ENCODE results near the gene RPRD2. TPM values are rescaled to one million over a fixed set of nuclear protein-coding genes. Genes with fewer than 3 reads are reported as not detected.
A peak's percentile ranks its signal among the peaks of the same experiment; 100 is the strongest.

RPRD2 gene
- polyA plus RNA-seq, 1 donor from 2014 or later: 8.6 TPM

DNA sequence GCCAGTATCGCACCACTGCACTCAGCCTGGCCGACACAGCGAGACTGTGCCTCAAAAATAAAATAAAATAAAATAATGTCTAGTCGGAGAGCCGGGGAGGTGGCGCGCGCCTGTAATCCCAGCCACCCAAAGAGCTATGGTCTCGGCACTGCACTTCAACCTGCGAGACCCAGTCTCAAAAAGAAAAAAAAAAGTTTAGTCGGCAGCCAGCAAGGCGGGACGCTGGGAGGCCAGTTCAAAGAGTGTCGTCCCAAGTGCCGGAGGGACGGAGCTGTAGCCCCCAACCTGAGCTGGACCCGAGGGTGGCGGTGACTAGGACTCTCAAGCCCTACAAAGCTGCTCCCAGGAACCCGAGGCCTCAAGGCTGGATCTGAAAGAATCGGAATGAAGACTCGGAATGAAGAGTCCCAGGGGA lies 151.0 kb downstream of the RPRD2 start:
- peak overlapping the region; percentile 78 for H3K4me3 ChIP-seq (ENCODE audit: low read length)
- no peaks in the 10 kb centered on the region for H3K9me3 ChIP-seq (ENCODE audit: low read length)
- no peaks in the 10 kb centered on the region for H3K79me2 ChIP-seq (replicated peaks; ENCODE audit: insufficient read depth, low read length)
- H3K27ac ChIP-seq (ENCODE audit: low read length): peak overlapping the region; percentile 38
- H3K36me3 ChIP-seq (ENCODE audit: insufficient read depth, low read length): no peaks in the 10 kb centered on the region
- peak overlapping the region; percentile 63 for H3K9ac ChIP-seq (ENCODE audit: low read length)
- H4K20me1 ChIP-seq (ENCODE audit: insufficient read depth): no peaks in the 10 kb centered on the region
- H2AFZ ChIP-seq (ENCODE audit: low read depth, low read length): peak overlapping the region; percentile 58
- TF ChIP-seq POLR2AphosphoS5 (IDR thresholded peaks at IDR 0.05) (no peak), CTCF (IDR thresholded peaks at IDR 0.05; ENCODE audit: poor library complexity, severe bottlenecking) (no peak), TAF1 (IDR thresholded peaks at IDR 0.05; ENCODE audit: low read depth) (no peak), EZH2 (IDR thresholded peaks at IDR 0.05; ENCODE audit: borderline replicate concordance, insufficient read depth, low read length, poor library complexity, severe bottlenecking) (no peak), MXI1 (conservative IDR thresholded peaks at IDR 0.05; ENCODE audit: poor library complexity, severe bottlenecking) (no peak), EP300 (conservative IDR thresholded peaks at IDR 0.05; ENCODE audit: poor library complexity, severe bottlenecking) (no peak), SMC3 (conservative IDR thresholded peaks at IDR 0.05; ENCODE audit: poor library complexity) (no peak), RAD21 (conservative IDR thresholded peaks at IDR 0.05) (no peak), REST (IDR thresholded peaks at IDR 0.05; ENCODE audit: borderline replicate concordance) (no peak)
- H3K4me2 ChIP-seq (ENCODE audit: low read length): peak overlapping the region; percentile 81
- no peaks in the 10 kb centered on the region for H3F3A ChIP-seq (ENCODE audit: insufficient read depth, low read length, poor library complexity, severe bottlenecking)
- H3K9me2 ChIP-seq (ENCODE audit: insufficient read depth, low read length): no peaks in the 10 kb centered on the region
- H3K27me3 ChIP-seq (ENCODE audit: insufficient read depth, low read depth, low read length): no peaks in the 10 kb centered on the region

GRCh38 chr1:150515328-150516049 lies 151.5 kb downstream of the RPRD2 start, which contains the start of gene FALEC:
Gene FALEC (plus strand): TSS chr1:150515752.
- Histone ChIP-seq H3K9ac (ENCODE audit: low read length) (peak within 1 kb of the TSS; percentile 63), H3K27me3 (ENCODE audit: insufficient read depth, low read depth, low read length) (no peaks in the 10 kb centered on the region), H4K20me1 (ENCODE audit: insufficient read depth) (no peaks in the 10 kb centered on the region), H3K27ac (ENCODE audit: low read length) (peak within 1 kb of the TSS; percentile 38), H3K79me2 (replicated peaks; ENCODE audit: insufficient read depth, low read length) (no peaks in the 10 kb centered on the region), H3K9me3 (ENCODE audit: low read length) (no peaks in the 10 kb centered on the region), H3K9me2 (ENCODE audit: insufficient read depth, low read length) (no peaks in the 10 kb centered on the region), H3F3A (ENCODE audit: insufficient read depth, low read length, poor library complexity, severe bottlenecking) (no peaks in the 10 kb centered on the region), H3K36me3 (ENCODE audit: insufficient read depth, low read length) (no peaks in the 10 kb centered on the region), H2AFZ (ENCODE audit: low read depth, low read length) (peak within 1 kb of the TSS; percentile 58), H3K4me3 (ENCODE audit: low read length) (peak within 1 kb of the TSS; percentile 78), H3K4me2 (ENCODE audit: low read length) (peak within 1 kb of the TSS; percentile 81)
- TF ChIP-seq MXI1 (conservative IDR thresholded peaks at IDR 0.05; ENCODE audit: poor library complexity, severe bottlenecking) (peak; percentile 58), REST (IDR thresholded peaks at IDR 0.05; ENCODE audit: borderline replicate concordance) (peak; percentile 13), POLR2AphosphoS5 (IDR thresholded peaks at IDR 0.05) (peak; percentile 52), SMC3 (conservative IDR thresholded peaks at IDR 0.05; ENCODE audit: poor library complexity) (no peak)
